Measurements from ENCODE around the gene SAYSD1. TPM values are rescaled to one million over a fixed set of nuclear protein-coding genes. Genes with fewer than 3 reads are reported as not detected.

Gene SAYSD1
- polyA plus RNA-seq, 3 donors = 18.8 to 22.1 (median 21.5) TPM

GRCh38 chr6:39065561-39065960 is 49.4 kb downstream of the SAYSD1 start:
- no peak for DNase-seq (ENCODE audit: extremely low read depth in 1 of 11, low read depth in 9 of 11, low spot score in 4 of 11)

- DNase-seq (ENCODE audit: extremely low read depth in 1 of 11, low read depth in 9 of 11, low spot score in 4 of 11) = no peak
Observed at GRCh38 chr6:39063526-39063925, 51.5 kb downstream of the SAYSD1 start.

GRCh38 chr6:39062014-39062740 is 52.8 kb downstream of the SAYSD1 start:
- no peak for DNase-seq (ENCODE audit: extremely low read depth in 1 of 11, low read depth in 9 of 11, low spot score in 4 of 11)

- DNase-seq (ENCODE audit: extremely low read depth in 1 of 11, low read depth in 9 of 11, low spot score in 4 of 11) = no peak
Observed at GRCh38 chr6:39061588-39061987, 53.4 kb downstream of the SAYSD1 start.

GRCh38 chr6:39061182-39061581 is 53.8 kb downstream of the SAYSD1 start:
- no peak for DNase-seq (ENCODE audit: extremely low read depth in 1 of 11, low read depth in 9 of 11, low spot score in 4 of 11)

GRCh38 chr6:39060467-39061160 is 54.4 kb downstream of the SAYSD1 start:
- no peak for DNase-seq (ENCODE audit: extremely low read depth in 1 of 11, low read depth in 9 of 11, low spot score in 4 of 11)

GRCh38 chr6:39059496-39060310 is 55.3 kb downstream of the SAYSD1 start:
- DNase-seq (ENCODE audit: extremely low read depth in 1 of 11, low read depth in 9 of 11, low spot score in 4 of 11) = no peak

- DNase-seq (ENCODE audit: extremely low read depth in 1 of 11, low read depth in 9 of 11, low spot score in 4 of 11) = no peak
Observed at GRCh38 chr6:39058471-39059147, 56.4 kb downstream of the SAYSD1 start.

GRCh38 chr6:39057251-39058155 is 57.5 kb downstream of the SAYSD1 start:
- DNase-seq (ENCODE audit: extremely low read depth in 1 of 11, low read depth in 9 of 11, low spot score in 4 of 11) = no peak

GRCh38 chr6:39056681-39057080 is 58.3 kb downstream of the SAYSD1 start:
- DNase-seq (ENCODE audit: extremely low read depth in 1 of 11, low read depth in 9 of 11, low spot score in 4 of 11) = no peak

GRCh38 chr6:39056191-39056590 is 58.8 kb downstream of the SAYSD1 start:
- no peak for DNase-seq (ENCODE audit: extremely low read depth in 1 of 11, low read depth in 9 of 11, low spot score in 4 of 11)

GRCh38 chr6:39055661-39056060 is 59.3 kb downstream of the SAYSD1 start:
- DNase-seq (ENCODE audit: extremely low read depth in 1 of 11, low read depth in 9 of 11, low spot score in 4 of 11) = no peak

- no peak for DNase-seq (ENCODE audit: extremely low read depth in 1 of 11, low read depth in 9 of 11, low spot score in 4 of 11)
Observed at GRCh38 chr6:39054577-39055142, 60.3 kb downstream of the SAYSD1 start.

Other genes starting within 250 kb of the SAYSD1 start
- gene GLP1R, start 66.4 kb downstream of the SAYSD1 start, polyA plus RNA-seq (ENCODE audit: insufficient read length in 3 of 3) = 1 to 10 TPM in 1 of 3 donors, under 1 TPM in 2; 0.62 to 1.1 (median 0.93) TPM
- 10 to 100 TPM in 2 of 3 donors, 1 to 10 TPM in 1; 8.9 to 12.7 (median 10.7) TPM for gene KCNK5, start 114.3 kb upstream of the SAYSD1 start, polyA plus RNA-seq (ENCODE audit: insufficient read length in 3 of 3)
- under 1 TPM in 2 of 3 donors, not detected in 1; 0.16 to 0.35 TPM for gene KCNK17, start 199.2 kb upstream of the SAYSD1 start, polyA plus RNA-seq (ENCODE audit: insufficient read length in 3 of 3)
- gene KCNK16, start 207.5 kb upstream of the SAYSD1 start, polyA plus RNA-seq (ENCODE audit: insufficient read length in 3 of 3) = not detected